Hepatic stellate cell (primary cell): ENCODE results near the gene NRXN3.
A peak's percentile ranks its signal among the peaks of the same experiment; 100 is the strongest.

ENCODE experiments used
- DNase-seq: peaks from one replicate; pipeline ENCODE4 v3.0.0; 2011; ENCODE audit warnings: low spot score

Gene NRXN3

GRCh38 chr14:78834766-78835451, 664.7 kb downstream of the NRXN3 start:
- DNase-seq: no peak

DNA sequence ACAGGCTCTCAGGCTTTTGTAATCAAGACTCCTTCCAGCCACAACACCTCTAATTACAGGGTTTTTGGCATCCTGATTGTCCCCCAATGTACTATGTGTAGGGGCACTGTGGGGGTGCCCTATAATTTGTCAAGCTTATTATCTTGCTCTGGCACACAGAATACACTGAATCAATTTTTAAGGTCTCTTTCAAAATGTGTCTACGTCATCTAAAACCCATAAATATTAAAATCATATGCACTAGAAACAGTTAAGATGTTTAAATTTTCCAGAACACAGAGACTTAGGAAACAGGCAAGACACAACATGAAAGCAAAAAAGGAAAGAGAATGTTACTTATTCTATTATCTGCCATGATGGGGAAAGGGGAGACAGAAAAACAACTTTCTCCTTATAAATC, 665.7 kb downstream of the NRXN3 start:
- DNase-seq: no peak

DNA sequence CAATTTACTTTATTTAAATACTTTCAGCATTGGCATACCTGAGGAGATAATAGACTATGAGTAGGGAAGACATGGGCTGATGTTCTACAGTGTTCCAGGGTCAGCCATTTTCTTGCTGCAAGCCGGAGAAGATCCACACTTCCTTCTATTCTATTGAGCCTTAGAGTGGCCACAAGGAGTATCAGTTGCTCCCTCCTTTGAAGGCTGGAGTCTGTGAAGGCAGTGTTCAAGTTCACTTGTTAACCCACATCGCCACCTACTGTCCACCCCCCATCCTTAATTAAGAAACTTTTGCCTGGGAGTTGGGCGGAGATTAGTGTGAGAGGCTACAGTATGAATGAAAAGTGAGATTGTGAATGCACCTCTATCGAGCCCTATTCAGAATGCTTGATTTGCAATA, 666.6 kb downstream of the NRXN3 start:
- peak; percentile 6 for DNase-seq

- DNase-seq: no peak
Observed at GRCh38 chr14:78838959-78839358, 668.8 kb downstream of the NRXN3 start.

GRCh38 chr14:78840898-78841297, 670.7 kb downstream of the NRXN3 start:
- DNase-seq: no peak

DNA sequence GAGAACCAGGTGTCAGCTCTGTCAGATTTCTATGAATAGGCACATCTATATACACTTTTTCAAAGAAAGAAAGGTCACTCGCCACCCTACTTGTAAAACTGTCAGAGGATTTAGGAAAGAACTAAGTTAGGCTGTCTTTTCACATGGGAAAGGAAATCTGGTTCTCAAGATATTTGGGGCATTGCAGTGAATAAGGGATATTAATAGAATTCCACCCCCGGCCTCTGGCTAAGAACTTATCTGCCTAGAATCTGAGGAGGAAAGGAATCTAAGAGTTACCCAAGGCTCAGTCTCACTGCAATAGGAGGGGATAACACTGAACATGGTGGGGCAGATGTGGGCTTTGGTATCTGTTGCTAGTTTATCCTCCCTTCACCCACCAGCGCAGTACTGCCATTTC, 677.6 kb downstream of the NRXN3 start:
- no peak for DNase-seq

GRCh38 chr14:78848234-78848820, 678.2 kb downstream of the NRXN3 start:
- DNase-seq: no peak

GRCh38 chr14:78849952-78850351, 679.8 kb downstream of the NRXN3 start:
- no peak for DNase-seq

- DNase-seq: no peak
Observed at GRCh38 chr14:78851189-78851588, 681.0 kb downstream of the NRXN3 start.

- DNase-seq: no peak
Observed at GRCh38 chr14:78852040-78852439, 681.9 kb downstream of the NRXN3 start.

DNA sequence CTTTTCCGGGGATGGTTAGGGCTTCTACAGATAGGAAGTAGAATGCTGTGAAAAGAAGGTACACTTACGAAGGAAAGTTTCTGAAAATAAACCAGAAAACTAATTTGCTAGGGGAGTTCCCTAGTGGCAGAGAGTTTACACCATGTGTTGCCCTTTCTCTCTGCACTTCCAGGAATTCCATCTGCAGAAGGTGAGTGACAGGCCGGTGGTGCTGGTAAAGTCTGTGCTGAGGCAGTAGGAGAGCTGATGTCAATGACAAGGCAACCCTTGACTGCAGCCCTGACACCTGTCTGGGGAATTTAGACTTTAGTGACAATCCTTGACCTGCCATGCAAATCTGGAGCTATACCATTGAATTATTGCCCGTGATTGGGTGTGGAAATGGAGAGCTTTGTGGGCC, 687.8 kb downstream of the NRXN3 start:
- DNase-seq: no peak

GRCh38 chr14:78863143-78863542, 693.0 kb downstream of the NRXN3 start:
- DNase-seq: no peak

GRCh38 chr14:78872837-78873236, 702.7 kb downstream of the NRXN3 start:
- DNase-seq: no peak

GRCh38 chr14:78873581-78873980, 703.4 kb downstream of the NRXN3 start:
- DNase-seq: no peak

GRCh38 chr14:78875049-78875448, 704.9 kb downstream of the NRXN3 start:
- DNase-seq: no peak

DNA sequence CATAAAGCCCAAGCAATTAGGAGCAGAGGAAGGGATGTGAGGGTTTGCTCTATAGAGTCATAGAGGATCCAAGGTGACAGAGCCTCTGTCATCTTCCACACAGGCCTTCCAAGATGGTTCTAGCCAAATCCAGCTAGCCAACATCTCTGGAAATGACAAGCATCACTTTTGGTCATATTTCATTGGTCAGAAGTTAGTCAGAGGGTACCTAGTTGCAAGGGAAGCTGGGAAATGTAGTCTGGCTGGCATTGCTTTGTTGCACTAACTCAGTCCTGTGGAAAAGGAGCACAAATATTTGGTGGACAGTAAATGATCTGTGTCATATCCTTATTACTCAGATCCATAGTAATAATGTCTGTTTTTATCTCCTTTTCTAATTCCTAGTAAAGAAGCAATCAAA, 715.7 kb downstream of the NRXN3 start:
- DNase-seq: no peak

- no peak for DNase-seq
Observed at GRCh38 chr14:78897443-78897842, 727.3 kb downstream of the NRXN3 start.

DNA sequence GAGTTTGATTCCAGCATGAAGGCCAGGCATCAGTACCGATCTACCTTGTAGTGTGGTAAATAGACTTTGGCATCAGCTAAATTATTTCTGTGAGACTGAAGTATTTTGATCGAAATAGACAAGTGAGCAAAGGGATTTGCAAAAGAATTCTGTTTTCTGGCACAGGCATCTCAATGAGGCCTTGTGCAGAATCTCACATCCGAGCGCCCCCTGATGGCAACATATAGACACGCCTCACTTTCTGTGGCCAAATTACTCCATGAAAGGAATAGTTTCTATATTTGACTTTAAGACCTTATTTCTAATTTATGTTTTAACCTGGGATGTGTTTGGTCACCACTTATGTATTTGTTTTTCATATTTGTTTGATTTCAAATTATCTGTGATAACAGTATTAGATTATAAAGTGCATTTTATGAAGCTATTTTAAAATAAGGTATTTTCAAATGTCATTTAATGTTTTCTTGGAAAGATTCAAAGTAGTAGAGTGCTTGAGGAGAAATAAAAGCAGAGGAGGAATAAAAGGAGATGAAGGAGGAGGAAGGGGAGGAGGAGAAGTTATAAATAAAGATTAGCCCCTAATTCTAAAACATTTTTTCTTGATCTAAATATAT, 731.9 kb downstream of the NRXN3 start:
- peak; percentile 7 for DNase-seq

DNA sequence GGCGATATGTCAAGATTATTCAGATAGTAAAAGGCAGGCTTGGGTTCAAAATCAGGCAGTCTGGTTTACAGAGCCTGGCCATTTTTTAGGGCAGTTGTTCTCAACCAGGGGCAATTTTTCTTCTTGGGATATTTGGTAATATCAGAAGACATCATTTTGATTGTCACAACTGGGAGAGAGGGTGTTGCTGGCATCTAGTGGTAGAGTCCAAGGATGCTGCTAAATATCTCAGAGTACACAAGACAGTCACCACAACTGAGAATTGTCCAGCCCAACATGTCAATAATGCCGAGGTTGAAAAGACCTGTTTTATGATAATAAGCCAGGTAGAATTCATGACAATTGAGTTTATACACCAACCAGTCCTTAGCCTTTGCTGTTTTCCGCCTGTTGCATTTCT, 733.9 kb downstream of the NRXN3 start:
- no peak for DNase-seq

- no peak for DNase-seq
Observed at GRCh38 chr14:78917462-78917861, 747.3 kb downstream of the NRXN3 start.

DNA sequence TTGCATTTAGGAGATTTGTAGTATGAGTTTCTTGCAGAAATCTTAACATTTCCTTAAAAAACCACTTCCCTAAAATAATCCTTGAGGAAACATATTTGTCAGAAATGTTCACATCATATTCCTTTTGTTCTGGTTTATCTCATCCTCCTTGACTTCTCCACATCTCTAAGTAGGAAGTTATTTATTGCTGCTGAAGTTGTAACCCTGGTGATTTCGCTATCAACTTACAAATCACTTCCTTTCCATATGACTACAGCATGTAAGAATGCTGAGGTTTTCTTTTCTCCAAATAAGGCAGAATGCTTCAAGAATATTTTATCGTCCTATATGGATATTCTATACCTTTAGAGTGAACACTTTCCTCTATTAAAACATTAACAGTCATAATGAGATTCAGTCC, 751.7 kb downstream of the NRXN3 start:
- DNase-seq: peak; percentile 32

- DNase-seq: no peak
Observed at GRCh38 chr14:78927261-78927660, 757.1 kb downstream of the NRXN3 start.

GRCh38 chr14:78933166-78933565, 763.0 kb downstream of the NRXN3 start:
- DNase-seq: no peak
